HTERT RPE-1 (cell line): ENCODE data around the gene LYRM9.
"Not testable (repeated sequence)": the region's sequence is repeated elsewhere in the genome, so short reads cannot be mapped to it uniquely, and the experiment has no call there.

ENCODE experiments used
- in situ Hi-C: fragments of 300-500 bp; cut with MboI; formaldehyde crosslinking; loops from 4 replicates; pipeline ENCODE4 v1.14.3; 2020; ENCODE audit warnings: low sequenced_read_pairs

The LYRM9 gene

DNA sequence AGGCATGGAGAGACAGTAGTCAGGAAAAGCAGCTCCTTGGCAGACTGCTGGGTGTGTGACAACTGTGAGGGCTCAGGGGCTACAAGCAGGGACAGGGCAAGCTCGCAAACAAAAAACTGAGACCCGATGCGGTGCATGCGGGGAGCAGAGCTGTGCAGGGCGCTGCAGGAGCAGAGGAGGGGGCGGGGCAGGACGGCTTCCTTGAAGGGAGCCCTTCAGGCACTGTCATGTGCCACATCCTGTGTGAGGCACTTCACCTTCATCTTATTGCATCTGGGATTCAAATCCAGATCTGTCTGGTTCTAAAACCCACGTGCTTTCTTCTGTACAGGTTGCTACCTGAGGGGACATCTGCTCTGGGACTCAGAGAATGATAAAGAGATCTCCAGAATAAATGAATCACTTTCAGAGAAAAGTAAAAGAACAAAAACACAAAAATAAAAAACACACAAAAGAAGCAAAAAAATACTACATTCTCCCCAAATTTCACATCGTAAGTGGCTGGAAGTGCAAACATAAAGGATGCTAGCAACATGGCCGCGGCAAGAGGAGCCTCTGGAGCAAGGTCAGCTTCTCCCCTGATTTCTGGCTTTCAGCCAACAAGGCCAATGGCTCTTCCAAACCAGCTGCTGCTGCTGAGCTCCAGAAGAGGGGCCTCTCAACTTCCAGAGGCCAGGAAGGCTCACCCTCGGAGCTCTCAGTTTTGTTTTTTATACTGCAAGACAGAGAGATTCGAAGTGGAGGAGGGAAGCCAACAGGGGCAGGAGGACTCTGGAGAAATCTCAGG, 14.2 kb downstream of the LYRM9 start:
- in situ Hi-C loops = no loop called here

GRCh38 chr17:27873746-27874145, 19.4 kb downstream of the LYRM9 start:
- in situ Hi-C loops = no loop called here

DNA sequence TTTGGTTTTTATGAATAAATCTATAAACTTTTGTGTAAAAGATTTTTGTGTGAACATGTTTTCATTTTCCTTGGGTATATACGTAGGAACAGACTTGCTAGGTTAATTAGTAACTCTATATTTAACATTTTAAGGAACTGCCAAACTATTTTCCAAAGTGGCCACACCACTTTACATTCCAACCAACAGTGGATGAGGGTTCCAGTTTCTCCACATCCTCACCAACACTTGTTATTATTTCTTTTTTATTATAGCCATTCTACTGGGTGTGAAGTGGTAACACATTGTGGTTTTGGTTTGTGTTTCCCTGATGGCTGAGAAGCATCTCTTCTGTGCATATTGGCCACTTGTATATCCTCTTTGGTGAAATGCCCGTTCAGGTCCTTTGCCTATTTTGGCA, 20.0 kb downstream of the LYRM9 start:
- in situ Hi-C loops = no loop called here

DNA sequence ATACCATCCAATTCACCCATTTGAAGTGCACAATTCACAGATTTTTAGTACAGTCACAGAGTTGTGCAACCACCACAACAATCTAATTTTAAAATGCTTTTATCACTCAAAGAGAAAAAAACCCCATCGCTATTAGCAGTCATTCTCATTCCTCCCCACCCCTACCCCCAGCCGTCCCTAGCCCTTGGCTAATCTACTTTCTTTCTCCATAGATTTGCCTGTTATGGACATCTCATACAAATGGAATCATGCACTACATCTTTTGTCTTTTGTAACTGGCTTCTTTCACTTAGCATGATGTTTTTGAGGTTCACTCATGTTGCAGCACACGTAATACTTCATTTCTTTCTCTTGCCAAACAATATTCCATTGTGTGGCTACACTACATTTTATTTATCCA, 20.4 kb downstream of the LYRM9 start:
- in situ Hi-C loops = no loop called here

- in situ Hi-C loops = no loop called here
Measured at GRCh38 chr17:27871407-27871806, 21.8 kb downstream of the LYRM9 start.

DNA sequence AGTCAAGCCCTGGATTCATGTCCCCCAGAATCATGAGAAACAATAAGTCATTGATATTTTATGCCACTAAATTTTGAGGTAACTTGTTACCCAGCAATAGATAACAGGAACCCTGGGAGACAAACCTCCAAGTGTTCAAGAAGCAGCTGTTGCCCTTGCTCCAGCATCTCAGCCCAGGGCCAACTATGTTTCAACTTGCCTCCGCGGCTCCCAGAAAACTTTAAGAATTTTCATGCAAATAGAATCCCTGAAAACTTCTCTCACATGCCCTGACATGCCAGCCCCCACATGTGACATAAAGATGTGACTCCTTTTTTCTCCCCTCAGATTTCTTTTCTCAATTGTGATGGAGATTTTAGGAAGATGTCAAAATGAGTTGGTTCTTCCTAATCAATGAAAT, 22.8 kb downstream of the LYRM9 start:
- in situ Hi-C loops = no loop called here

DNA sequence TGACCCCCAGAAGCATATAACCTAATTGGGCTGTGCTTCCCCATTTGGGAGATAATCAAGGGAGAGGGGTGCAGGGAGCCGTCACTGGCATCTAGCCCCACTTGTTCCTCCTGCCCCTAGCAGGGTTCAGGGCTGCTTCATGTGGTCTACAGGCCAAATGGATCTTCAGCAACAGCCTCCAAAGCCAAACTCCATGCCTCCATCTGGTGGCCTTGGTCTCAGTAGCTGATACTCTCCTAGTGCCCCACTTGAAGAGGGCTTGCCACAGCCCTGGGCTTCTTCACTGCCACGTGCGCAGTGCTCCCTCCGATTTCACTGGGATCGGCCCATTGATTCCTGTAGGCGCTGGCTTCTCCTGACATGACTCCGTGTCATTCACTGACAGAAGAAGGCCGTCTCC, 24.6 kb downstream of the LYRM9 start:
- in situ Hi-C loops = no loop called here

- in situ Hi-C loops = no loop called here
Measured at GRCh38 chr17:27862840-27863239, 30.3 kb downstream of the LYRM9 start.

GRCh38 chr17:27862004-27862403, 31.2 kb downstream of the LYRM9 start:
- in situ Hi-C loops = no loop called here

GRCh38 chr17:27860971-27861664, 32.0 kb downstream of the LYRM9 start:
- in situ Hi-C loops = no loop called here

DNA sequence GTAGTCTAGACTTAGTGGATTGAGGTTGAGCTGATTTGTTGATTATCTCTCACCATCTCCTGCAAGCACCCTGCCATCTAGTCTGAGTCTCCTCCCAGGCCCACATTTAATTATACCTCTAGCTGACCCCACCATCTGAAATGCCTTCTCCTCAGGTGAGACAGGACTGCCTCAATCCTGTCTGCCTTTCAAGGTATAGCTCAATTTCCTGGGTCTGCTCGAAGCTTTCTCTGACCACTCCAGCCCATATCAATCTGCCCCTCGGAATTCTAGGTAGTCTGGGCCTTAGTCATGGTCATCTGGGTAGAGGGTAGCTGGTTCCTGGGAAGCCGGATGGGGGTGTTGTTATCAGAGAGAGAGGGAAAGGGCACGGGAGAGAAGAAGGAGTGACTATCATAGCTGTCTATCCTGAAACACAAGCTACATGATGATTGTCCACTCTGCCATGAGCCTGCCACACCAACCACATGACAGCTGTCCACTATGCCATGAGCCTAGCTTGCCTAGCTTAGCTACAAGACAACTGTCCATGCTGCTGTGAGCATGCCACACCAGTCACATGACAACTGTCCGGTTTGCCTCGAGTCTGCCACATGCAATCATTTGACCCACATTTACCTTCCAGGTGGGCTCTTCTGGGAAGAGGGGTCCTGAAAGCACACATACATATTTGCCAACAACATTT, 34.4 kb downstream of the LYRM9 start:
- in situ Hi-C loops = no loop called here

- in situ Hi-C loops = no loop called here
Measured at GRCh38 chr17:27856676-27857432, 36.3 kb downstream of the LYRM9 start.

GRCh38 chr17:27855454-27855853, 37.7 kb downstream of the LYRM9 start:
- in situ Hi-C loops = no loop called here

GRCh38 chr17:27854163-27854562, 39.0 kb downstream of the LYRM9 start:
- in situ Hi-C loops = no loop called here

GRCh38 chr17:27853091-27853490, 40.1 kb downstream of the LYRM9 start:
- in situ Hi-C loops = no loop called here

GRCh38 chr17:27849474-27850185, 43.5 kb downstream of the LYRM9 start:
- in situ Hi-C loops = no loop called here

GRCh38 chr17:27848931-27849330, 44.2 kb downstream of the LYRM9 start:
- in situ Hi-C loops = no loop called here

GRCh38 chr17:27846808-27847307, 46.3 kb downstream of the LYRM9 start:
- in situ Hi-C loops = not testable (repeated sequence)

DNA sequence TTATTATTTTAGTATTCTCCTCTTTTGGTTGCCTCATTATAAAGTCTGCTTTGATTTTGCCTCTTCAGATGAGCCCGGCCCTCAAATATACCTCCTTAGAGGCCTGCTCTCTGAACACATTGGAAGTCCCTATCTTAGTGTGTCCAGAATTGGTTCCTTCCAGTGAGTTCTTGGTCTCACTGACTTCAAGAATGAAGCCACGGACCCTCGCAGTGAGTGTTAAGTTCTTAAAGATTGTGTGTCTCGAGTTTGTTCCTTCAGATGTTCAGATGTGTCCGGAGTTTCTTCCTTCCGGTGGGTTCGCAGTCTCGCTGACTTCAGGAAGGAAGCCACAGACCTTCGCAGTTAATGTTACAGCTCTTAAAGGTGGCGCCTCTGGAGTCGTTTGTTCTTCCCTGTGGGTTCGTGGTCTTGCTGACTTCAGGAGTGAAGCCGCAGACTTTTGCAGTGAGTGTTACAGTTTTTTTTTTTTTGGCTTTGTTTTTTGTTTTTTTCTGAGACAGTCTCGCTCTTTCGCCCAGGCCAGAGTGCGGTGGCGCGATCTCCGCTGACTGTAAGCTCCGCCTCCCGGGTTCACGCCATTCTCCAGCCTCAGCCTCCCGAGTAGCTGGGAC, 47.0 kb downstream of the LYRM9 start:
- in situ Hi-C loops = no loop called here
